Tibial nerve (tissue), 4 donors: ENCODE data around the gene MMP17. TPM values are rescaled to one million over a fixed set of nuclear protein-coding genes. Genes with fewer than 3 reads are reported as not detected.

Source experiments
- DNase-seq, 2 donors: peaks; one replicate each; pipeline ENCODE4 v3.0.0-alpha.2; 2019; ENCODE audit warnings: low spot score in 2 of 2
- H3K27ac ChIP-seq, 4 donors: fragments of 200-600 bp; sonication (generic) in 3 of 4; one replicate each; pipeline ENCODE4 v1.5.1; 2017 to 2019; ENCODE audit warnings: mild to moderate bottlenecking in 1 of 4
- H3K27me3 ChIP-seq, 2 donors: fragments of 200-600 bp; sonication (generic) in 1 of 2; one replicate each; pipeline versions ENCODE4 v1.5.1 to v1.6.0; 2017 to 2019
- H3K36me3 ChIP-seq, 3 donors: fragments of 200-600 bp; sonication (generic); one replicate each; pipeline ENCODE4 v1.5.1; 2018 to 2019
- H3K4me1 ChIP-seq, 4 donors: fragments of 200-600 bp; sonication (generic) in 3 of 4; one replicate each; pipeline ENCODE4 v1.5.1; 2017 to 2019
- H3K4me3 ChIP-seq, 4 donors: fragments of 200-600 bp; sonication (generic) in 3 of 4; one replicate each; pipeline ENCODE4 v1.5.1; 2017 to 2019; ENCODE audit warnings: mild to moderate bottlenecking in 1 of 4, moderate library complexity in 1 of 4
- H3K9me3 ChIP-seq, 4 donors: fragments of 200-600 bp; sonication (generic) in 3 of 4; one replicate each; pipeline ENCODE4 v1.5.1; 2017 to 2019
- CTCF ChIP-seq, 5 experiments: fragments of 200-600 bp in 3 of 5; fragments of 450-650 bp in 2 of 5; sonication (generic) in 3 of 5; IDR thresholded peaks; one replicate each; pipeline ENCODE4 v1.5.1; 2016 to 2019; ENCODE audit warnings: antibody characterized with exemption in 5 of 5, mild to moderate bottlenecking in 3 of 5, moderate library complexity in 2 of 5
- EP300 ChIP-seq, 2 donors: sonication (generic); formaldehyde crosslinking; IDR thresholded peaks; one replicate each; pipeline ENCODE4 v1.6.1; 2017; ENCODE audit warnings: antibody characterized with exemption in 2 of 2, mild to moderate bottlenecking in 1 of 2
- POLR2A ChIP-seq, 2 donors: fragments of 450-650 bp; IDR thresholded peaks; one replicate each; pipeline ENCODE4 v1.6.1; 2017; ENCODE audit warnings: antibody characterized with exemption in 2 of 2, mild to moderate bottlenecking in 2 of 2, moderate library complexity in 2 of 2
- WGBS, 2 donors: methylation state at CpG; one replicate each; pipeline ENCODE4 v1.1.5; 2018; 5-methylcytosine and 5-hydroxymethylcytosine counted together
- total RNA-seq, 4 donors: library from RNA; depleted of rRNA; stranded (reverse); fragments of >200 nt; gene quantifications; one replicate each; pipeline ENCODE4 v1.1.0, GENCODE V29; 2016

The MMP17 gene
- total RNA-seq, 4 donors from 2014 or later = 10.9 to 65.3 (median 32.6) TPM

GRCh38 chr12:131867471-131867870 is 39.3 kb downstream of the MMP17 start:
- peaks cover 0 to 6% of the 10 kb centered on the region in 2 donors for H3K27me3 ChIP-seq
- H3K36me3 ChIP-seq = no peaks in the 10 kb centered on the region
- H3K9me3 ChIP-seq = no peaks in the 10 kb centered on the region
- peaks cover 0 to 11% (median 0%) of the 10 kb centered on the region in 4 donors for H3K4me1 ChIP-seq
- 83 to 87% methylated on average over 10 of the region's 10 CpGs for WGBS, 2 donors
- no peak overlapping the region for H3K4me3 ChIP-seq
- no peak for DNase-seq
- no peak for TF ChIP-seq POLR2A (IDR thresholded peaks at IDR 0.05)
- no peak for TF ChIP-seq CTCF (IDR thresholded peaks at IDR 0.05)
- TF ChIP-seq EP300 (IDR thresholded peaks at IDR 0.05) = no peak
- no peak overlapping the region for H3K27ac ChIP-seq

GRCh38 chr12:131867891-131868675 is 39.9 kb downstream of the MMP17 start:
- no peaks in the 10 kb centered on the region for H3K36me3 ChIP-seq
- no peak for DNase-seq
- TF ChIP-seq POLR2A (IDR thresholded peaks at IDR 0.05) = no peak
- no peak for TF ChIP-seq CTCF (IDR thresholded peaks at IDR 0.05)
- TF ChIP-seq EP300 (IDR thresholded peaks at IDR 0.05) = no peak
- peaks cover 0 to 4% (median 0%) of the 10 kb centered on the region in 4 donors for H3K4me1 ChIP-seq
- 66 to 76% methylated on average over 12 to 25 of the region's 28 CpGs for WGBS, 2 donors
- no peak overlapping the region for H3K4me3 ChIP-seq
- H3K27ac ChIP-seq = no peak overlapping the region
- H3K27me3 ChIP-seq = peaks cover 0 to 6% of the 10 kb centered on the region in 2 donors
- no peaks in the 10 kb centered on the region for H3K9me3 ChIP-seq

- H3K4me3 ChIP-seq = no peak overlapping the region
- no peaks in the 10 kb centered on the region for H3K9me3 ChIP-seq
- no peak overlapping the region for H3K27ac ChIP-seq
- no peaks in the 10 kb centered on the region for H3K27me3 ChIP-seq
- H3K4me1 ChIP-seq = no peaks in the 10 kb centered on the region
- no peak for DNase-seq
- WGBS, 2 donors = 52 to 58% methylated on average over 16 of the region's 16 CpGs
- no peaks in the 10 kb centered on the region for H3K36me3 ChIP-seq
- TF ChIP-seq POLR2A (IDR thresholded peaks at IDR 0.05) (no peak), EP300 (IDR thresholded peaks at IDR 0.05) (no peak), CTCF (IDR thresholded peaks at IDR 0.05) (no peak)
These were observed 41.8 kb downstream of the MMP17 start for GRCh38 chr12:131869871-131870418.

- H3K4me1 ChIP-seq = no peaks in the 10 kb centered on the region
- H3K4me3 ChIP-seq = no peak overlapping the region
- H3K27ac ChIP-seq = no peak overlapping the region
- H3K36me3 ChIP-seq = no peaks in the 10 kb centered on the region
- no peak for DNase-seq
- H3K27me3 ChIP-seq = no peaks in the 10 kb centered on the region
- no peaks in the 10 kb centered on the region for H3K9me3 ChIP-seq
- TF ChIP-seq CTCF (IDR thresholded peaks at IDR 0.05) (no peak), POLR2A (IDR thresholded peaks at IDR 0.05) (no peak), EP300 (IDR thresholded peaks at IDR 0.05) (no peak)
- 96 to 97% methylated on average over 6 of the region's 6 CpGs for WGBS, 2 donors
These were observed 43.5 kb downstream of the MMP17 start for GRCh38 chr12:131871677-131872076.
